Activated CD8-positive, alpha-beta memory T cell treated with anti-CD3 and anti-CD28 coated beads, Interleukin-2, amount 50 U/mL, for 1 hour (primary cell): ENCODE data around the gene ZNF202.
"Not testable (repeated sequence)": the region's sequence is repeated elsewhere in the genome, so short reads cannot be mapped to it uniquely, and the experiment has no call there.

Experiments used
- DNase-seq: peaks from one replicate; pipeline ENCODE4 v3.0.0-alpha.2; 2020; ENCODE audit errors: extremely low read depth

The ZNF202 gene

GRCh38 chr11:123742031-123742723, 717 bp upstream of the ZNF202 start:
- DNase-seq = no peak

- DNase-seq = no peak
These were observed 687 bp downstream of the ZNF202 start for GRCh38 chr11:123740787-123741158.

- no peak for DNase-seq
These were observed 3.1 kb downstream of the ZNF202 start for GRCh38 chr11:123738374-123738773.

- DNase-seq = no peak
These were observed 4.7 kb downstream of the ZNF202 start for GRCh38 chr11:123736769-123737168.

GRCh38 chr11:123729602-123730001, 11.9 kb downstream of the ZNF202 start:
- DNase-seq = no peak

GRCh38 chr11:123725995-123726655, 15.3 kb downstream of the ZNF202 start:
- no peak for DNase-seq

GRCh38 chr11:123719452-123719851, 22.0 kb downstream of the ZNF202 start:
- no peak for DNase-seq

- DNase-seq = no peak
These were observed 23.0 kb downstream of the ZNF202 start for GRCh38 chr11:123718469-123718868.

GRCh38 chr11:123718063-123718462, 23.4 kb downstream of the ZNF202 start:
- DNase-seq = no peak

- not testable (repeated sequence) for DNase-seq
These were observed 28.8 kb downstream of the ZNF202 start for GRCh38 chr11:123712627-123713026.

- DNase-seq = peak; percentile 12
These were observed 33.8 kb downstream of the ZNF202 start for GRCh38 chr11:123707606-123708205.

GRCh38 chr11:123707206-123707605, 34.3 kb downstream of the ZNF202 start:
- no peak for DNase-seq

GRCh38 chr11:123704341-123704740, 37.1 kb downstream of the ZNF202 start:
- DNase-seq = no peak

GRCh38 chr11:123702696-123703095, 38.8 kb downstream of the ZNF202 start:
- no peak for DNase-seq

GRCh38 chr11:123702139-123702538, 39.3 kb downstream of the ZNF202 start:
- no peak for DNase-seq

- DNase-seq = no peak
These were observed 40.7 kb downstream of the ZNF202 start for GRCh38 chr11:123700772-123701171.

GRCh38 chr11:123698546-123699127, 42.8 kb downstream of the ZNF202 start:
- no peak for DNase-seq

- DNase-seq = no peak
These were observed 45.3 kb downstream of the ZNF202 start for GRCh38 chr11:123696183-123696582.

- no peak for DNase-seq
These were observed 46.2 kb downstream of the ZNF202 start for GRCh38 chr11:123695231-123695630.

- no peak for DNase-seq
These were observed 46.9 kb downstream of the ZNF202 start for GRCh38 chr11:123694551-123694950.

GRCh38 chr11:123692961-123693360, 48.5 kb downstream of the ZNF202 start:
- no peak for DNase-seq

GRCh38 chr11:123690485-123690884, 51.0 kb downstream of the ZNF202 start:
- no peak for DNase-seq

GRCh38 chr11:123684601-123685000, 56.9 kb downstream of the ZNF202 start:
- no peak for DNase-seq
